ENCODE measurements around the gene CSN1S1.

The CSN1S1 gene

DNA sequence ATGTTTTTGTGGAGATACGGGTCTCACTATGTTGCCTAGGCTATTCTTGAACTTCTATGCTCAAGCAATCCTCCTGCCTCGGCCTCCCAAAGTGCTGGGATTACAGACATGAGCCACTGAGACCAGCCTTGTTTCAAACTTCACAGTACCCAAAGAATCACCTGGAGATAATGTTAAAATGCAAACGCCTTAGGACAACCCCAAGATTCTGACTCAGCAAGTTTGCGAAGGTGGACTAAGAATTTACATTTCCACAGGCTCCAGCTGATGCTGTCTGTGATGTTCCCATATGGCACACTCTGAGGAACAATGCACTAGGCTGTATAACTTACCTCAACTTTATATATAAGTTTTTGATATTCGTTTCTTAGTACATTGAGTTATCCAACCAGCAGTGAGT, 63.9 kb downstream of the CSN1S1 start:
- no peak for DNase-seq

DNA sequence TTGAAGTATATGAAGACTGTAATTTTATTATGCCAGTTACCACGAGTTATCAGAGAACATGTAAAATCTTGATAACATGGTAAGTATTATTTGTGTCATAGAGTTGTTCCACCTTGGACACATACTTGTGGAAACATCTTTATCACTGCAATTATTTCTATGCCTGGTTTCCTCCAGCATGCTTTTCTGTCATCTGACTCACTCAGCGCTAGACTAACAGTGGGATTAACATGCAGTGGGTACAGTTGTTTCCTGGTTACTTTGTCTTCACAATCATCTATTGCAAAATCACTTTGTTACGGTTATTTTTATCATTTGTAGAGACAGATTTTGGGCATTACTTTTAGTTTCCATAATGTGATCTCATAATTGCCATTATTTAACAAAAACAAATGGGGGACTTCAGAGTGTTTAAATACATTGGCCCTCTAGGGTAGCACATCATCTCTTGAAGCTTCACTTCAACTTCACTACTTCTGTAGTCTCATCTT, 64.7 kb downstream of the CSN1S1 start, which contains the start of gene STATH:
Gene STATH, plus strand, starts transcription at position 441 of the 491 bp plus-strand sequence. CDS start 2,472 bp downstream, outside the sequence.
- DNase-seq = no peak
